Ramos (cell line): ENCODE data around the gene FBN2.

Source experiments
- in situ Hi-C: fragments of 300-500 bp; cut with MboI; formaldehyde crosslinking; loops from one replicate; pipeline ENCODE4 v1.14.3; 2022; ENCODE audit warnings: low sequenced_read_pairs; ENCODE audit not compliant: unreplicated experiment

FBN2 gene

DNA sequence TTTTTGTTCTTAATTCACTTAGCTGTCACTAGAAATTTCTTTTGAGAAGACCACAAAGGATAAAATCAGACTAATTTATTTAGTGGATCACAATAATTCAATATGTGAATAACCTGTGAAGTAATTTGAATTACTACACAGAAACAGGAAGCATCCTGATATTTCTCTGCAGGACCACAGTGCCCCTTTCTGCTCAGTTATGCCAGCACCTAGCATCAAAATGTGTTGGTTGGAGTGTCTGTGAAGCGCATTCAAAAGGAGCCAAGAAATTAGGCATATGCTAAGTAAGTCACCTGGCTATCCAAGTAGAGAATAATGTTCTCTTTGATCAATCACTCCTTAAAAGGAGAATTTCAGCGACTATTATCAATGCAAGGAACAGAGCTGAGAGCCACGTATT lies 267.0 kb downstream of the FBN2 start:
- in situ Hi-C loops = no loop called here

DNA sequence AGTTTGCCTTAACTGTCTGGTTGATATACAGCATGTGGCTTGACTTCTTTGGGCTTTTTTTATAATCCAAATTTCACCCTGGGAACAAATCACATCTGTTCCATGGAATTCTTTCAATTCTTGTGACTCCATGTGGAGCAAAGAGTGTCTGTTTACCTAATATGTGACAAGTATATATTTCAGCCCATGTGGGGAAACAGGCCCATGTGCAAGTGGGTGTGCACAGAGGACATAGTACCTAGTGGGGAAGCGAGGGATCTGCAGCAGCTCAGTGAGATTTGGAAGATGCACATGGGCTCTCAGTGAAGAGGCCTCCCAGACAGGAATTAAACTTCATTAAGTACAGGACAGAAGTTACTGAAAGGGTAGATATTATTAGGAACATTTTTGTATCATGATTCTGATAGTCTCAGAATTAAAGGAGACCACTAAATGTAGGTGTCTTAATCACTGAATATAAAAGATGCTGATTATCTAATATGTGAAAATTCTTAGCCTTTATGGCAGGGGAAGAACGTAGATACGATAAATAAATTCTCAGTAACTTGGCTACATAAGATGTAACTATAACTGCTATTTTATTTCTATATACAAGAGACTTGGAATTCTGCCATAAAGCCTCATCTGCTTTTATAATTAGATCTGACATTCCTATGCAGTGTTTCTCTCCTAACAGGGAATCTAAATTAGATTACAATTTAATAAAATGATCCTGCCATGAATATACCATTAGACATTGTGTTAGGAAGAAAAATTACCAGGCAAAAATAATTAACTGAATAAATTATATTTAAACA lies 273.3 kb downstream of the FBN2 start:
- in situ Hi-C loops = no loop called here

DNA sequence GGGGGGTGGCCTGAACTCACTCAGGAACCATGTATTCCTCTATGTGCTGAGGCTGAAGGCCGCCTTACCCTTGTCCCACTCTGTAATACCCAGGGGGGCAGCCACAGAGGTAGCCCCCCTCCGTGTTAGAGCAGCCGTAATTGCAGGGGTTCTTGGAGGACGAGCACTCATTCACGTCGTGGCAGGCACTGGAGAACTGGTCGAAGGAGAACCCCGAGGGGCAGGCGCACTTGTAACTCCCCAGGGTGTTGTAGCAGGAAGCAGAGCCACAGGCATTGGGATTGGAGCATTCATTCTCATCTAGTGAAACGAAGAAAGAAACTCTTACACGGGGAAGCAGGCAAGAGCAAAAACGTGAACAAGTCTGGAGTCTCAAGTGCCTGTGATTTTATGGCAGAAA lies 274.7 kb downstream of the FBN2 start:
- in situ Hi-C loops = no loop called here

DNA sequence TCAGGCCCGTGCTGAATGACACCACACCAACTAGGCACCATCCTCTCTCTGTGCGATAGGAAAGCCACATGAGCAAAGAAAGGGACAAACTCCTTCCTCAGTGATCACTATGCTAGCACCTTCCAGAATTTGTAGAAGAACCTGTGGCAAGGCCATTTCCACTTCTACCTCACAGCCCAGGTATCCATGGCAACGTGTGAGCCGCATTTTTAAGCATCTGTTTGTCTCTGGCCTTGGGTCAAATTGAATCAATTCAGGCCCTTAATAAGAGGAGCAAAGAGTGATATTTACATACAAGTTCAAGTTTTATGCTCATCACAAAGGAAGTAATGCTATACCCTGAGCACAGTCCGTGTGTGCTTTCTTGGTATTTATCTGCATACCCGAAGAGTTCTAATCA lies 275.1 kb downstream of the FBN2 start:
- in situ Hi-C loops = no loop called here

DNA sequence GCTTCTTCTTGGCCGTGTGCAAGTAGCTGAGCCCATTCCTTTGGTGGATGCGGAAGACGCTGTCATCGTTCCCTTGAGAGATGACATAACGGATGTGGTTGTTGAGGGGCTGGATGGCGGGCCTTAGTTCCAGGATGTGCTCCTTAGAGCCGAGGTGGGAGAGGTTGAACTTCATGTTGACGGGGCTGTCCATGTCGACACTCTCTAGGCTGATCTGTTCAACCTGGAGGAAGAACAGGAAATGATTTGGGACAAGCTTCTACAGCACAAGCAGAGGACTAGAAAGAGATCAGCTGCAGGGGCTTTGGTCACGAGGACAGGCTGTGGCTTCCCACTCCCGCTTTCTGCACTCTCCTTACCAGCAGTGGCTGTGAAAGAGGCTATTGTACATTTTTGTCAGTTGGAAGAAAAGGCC lies 278.4 kb downstream of the FBN2 start:
- in situ Hi-C loops = no loop called here

DNA sequence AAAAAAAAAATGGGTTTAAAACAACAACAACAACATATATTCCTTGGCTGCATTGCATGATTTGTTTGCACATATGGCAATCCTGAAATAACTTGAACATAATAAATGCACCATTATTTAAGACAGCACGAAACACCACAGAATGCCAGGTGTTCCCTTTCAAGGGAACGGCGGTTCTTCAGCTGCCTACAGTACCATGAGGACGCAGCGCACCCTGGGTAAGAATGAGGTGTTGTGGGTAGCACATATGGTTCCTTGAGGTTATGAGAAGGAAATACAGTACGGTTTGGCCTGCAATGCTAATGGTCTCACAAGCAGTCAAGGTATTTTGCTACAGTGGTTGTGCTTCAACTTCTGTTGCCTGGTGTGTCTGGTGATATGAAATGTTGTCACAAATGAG lies 279.7 kb downstream of the FBN2 start:
- in situ Hi-C loops = no loop called here

DNA sequence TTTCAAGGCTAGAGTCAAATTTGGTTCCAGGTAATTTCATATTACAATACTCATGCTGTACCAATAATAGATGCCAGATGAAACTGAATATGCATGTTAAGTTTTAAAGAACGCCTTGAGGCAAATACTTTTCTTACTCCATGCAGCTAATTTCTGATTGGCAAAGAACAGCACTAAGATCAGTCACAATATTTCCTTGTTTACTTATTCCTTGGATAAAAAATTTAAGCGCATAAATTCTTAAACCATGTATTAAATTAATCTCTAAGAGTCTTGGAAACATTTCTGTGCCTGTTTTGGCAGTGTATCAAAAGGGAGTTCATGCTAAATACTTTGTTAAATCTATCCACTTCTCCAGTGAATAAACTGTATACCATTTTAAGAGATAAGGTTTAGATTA lies 281.0 kb downstream of the FBN2 start:
- in situ Hi-C loops = no loop called here

DNA sequence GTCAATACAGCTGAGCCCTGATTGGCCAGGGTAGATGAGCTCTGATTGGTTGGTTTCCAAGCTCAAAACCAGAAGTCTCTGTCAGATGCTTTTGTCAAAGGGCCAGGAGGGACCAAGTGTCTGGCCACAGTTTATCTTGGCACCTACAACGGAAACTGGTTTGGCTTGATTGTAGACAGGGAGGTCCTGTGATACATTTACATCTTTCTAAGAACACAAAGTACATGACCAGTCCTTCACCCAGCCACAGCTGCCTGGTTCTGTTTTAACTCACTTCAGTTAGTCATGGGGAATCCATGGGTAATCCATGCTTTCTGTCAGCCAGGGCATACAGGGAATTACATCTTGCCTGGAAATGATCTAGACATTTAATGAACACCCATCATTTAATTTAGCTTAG lies 283.3 kb downstream of the FBN2 start:
- in situ Hi-C loops = no loop called here

DNA sequence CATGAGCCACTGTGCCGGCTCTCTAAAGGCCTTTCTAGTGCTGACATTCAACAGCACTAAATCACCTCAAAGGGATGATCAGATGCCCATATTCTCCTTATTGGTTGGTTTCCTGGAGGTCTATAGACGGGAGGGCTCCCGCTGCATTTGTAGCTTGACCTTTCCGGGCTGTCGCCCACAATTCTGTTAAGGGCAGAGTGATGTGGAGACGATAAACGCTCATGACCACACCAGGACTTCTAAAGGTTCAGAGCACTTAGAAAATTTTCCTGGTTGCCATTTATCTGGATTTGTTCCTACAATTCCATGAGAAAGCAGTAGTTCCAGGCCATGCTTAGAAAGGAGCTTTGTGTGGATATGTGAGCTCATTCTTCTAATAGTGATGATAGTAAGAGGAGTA lies 284.2 kb downstream of the FBN2 start:
- in situ Hi-C loops = no loop called here

DNA sequence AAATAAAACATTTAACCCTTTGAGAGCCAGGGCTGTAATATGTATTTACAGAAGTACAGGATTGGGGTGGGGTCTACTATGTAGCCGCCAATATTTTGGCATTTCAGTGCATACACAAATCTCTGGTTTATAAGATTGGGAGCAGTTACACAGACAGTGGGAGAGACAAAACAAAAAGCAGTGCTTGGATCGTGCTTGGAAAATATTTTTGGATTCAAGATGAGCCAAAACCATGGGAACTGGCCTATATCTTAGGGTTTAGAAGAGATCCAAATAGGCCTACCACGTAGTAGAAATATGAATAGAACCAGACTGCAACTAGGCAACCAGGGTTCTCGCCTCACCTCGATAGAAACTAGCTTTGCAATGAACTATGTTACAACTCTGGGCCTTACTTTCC lies 284.9 kb downstream of the FBN2 start:
- in situ Hi-C loops = no loop called here

DNA sequence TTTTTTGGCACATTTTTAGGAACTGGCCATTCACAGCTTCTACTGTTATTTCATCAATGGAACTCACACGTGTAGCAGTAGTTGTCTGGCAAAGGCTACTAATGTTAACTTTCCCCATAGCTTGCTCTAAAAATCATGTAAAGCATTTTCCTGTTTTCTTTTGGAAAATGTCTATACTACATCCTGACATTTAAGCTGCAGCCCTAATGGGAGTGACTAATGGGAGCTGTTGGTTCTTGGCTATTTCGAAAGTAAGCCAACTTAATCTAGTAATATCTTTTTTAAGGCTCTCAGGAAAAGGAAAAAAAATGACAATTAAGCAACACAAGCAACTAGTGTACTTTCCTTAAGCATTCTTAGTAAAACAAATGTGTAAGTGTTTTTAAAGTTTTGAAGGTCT lies 285.3 kb downstream of the FBN2 start:
- in situ Hi-C loops = no loop called here

DNA sequence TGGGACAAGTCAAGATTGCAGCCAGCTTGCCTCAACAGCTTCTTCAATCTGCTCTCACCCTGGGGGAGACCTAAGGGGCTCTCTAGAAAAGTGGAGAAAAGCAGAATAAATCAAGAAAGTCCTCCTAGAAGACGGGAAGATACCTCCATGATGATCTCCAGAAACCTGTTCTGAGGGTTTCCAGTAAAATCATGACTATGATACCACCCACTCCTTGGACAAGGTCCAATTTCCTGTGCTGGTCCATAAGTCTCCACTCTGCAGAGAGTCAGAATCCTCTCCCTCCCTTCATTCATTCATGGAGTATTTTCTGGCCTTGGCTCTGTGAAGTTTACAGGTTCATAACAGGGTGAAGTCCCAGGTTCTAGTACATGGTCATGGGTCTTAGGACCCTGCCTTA lies 285.8 kb downstream of the FBN2 start:
- in situ Hi-C loops = no loop called here

DNA sequence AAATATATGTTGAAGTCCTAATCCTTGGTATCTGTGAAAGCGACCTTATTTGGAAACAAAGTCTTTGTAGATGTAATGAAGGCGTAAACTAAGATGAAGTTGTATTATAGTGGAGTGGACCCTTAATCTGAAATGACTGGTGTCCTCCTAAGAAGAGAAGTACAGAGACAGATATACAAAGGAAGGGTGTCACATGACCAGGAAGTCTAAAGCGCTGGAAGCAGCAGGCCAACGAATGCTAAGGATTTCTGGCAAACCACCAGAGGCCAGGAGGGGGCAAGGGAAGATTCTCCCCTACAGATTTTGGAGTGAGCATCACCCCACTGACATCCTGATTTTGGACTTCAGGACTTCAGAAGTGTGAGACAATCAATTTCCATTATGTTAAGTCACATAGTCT lies 292.1 kb downstream of the FBN2 start:
- in situ Hi-C loops = no loop called here

DNA sequence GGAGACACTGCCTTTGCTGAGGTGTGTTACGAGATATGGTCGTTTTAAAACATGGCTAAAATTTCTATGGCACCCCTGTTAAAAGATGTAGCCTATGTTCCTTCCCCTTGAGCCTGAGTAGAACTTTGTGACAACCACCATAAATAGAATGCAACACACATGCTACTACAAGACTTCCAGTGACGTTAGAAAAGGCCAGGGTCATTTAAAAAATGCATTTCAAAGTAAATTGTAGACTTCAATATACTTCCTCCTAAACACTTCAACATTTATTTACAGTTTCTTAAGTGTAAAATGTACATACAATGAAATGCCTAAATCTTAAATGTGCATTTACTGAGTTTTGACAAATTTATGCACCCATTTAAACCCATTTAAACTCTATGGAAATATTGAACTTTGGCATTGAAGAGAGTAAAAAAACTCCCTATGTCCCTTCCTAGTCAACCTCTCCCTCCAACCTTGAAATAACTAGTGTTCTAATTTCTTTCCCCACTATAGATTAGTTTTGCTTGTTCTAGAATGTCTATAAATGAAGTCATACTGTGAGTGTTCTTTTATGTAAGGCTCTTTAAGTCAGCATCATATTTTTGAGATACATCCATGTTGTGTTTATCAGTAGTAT lies 294.0 kb downstream of the FBN2 start:
- in situ Hi-C loops = no loop called here

DNA sequence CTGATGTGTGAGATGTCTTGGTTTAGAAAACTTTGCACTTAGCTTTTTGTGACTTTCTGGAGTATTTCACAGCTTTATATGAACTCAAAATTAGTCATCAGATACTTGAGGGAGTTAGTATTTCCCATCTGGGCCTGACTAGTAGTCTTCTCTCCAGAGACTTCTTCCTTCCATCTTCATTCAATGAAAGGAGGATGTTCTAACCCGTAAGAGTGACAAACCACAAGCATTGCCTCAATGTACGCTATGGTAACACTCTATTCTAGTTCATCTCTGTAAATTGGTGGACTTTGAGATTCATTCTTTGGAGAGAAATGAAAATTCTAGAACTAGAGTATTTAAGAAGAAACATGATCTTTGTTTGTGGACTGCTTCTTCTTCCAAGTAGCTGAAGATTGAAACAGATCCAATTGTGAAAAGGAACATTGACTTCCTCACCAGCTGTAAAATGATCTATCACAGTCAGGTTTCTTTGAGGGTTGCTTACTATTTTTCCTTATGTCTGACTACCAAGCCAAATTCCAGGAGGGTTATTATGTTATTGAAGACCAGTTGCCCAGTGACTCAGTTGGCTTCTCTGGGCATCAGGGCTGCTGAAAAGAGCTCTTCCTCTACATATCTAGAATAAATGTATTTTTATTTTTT lies 296.9 kb downstream of the FBN2 start:
- in situ Hi-C loops = no loop called here

DNA sequence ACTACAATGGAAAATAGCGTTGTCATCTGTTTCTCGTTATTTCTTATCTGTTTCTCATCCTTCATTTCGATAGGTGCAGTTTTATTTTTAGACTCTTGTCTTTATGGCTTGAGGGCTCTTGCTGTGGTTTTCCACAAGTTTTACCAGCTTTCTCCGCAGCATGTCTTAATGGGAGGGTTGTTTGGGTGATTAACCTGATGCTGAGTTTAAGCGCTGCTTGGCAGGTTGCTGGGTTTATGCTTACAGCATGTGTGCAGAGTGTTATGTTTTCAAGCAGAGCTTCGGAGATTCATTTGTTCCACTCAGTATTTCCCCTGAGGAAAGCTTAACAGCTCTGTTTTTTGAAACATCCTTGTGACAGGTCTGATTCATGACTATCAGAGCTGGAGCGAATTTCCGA lies 300.5 kb downstream of the FBN2 start:
- in situ Hi-C loops = no loop called here

DNA sequence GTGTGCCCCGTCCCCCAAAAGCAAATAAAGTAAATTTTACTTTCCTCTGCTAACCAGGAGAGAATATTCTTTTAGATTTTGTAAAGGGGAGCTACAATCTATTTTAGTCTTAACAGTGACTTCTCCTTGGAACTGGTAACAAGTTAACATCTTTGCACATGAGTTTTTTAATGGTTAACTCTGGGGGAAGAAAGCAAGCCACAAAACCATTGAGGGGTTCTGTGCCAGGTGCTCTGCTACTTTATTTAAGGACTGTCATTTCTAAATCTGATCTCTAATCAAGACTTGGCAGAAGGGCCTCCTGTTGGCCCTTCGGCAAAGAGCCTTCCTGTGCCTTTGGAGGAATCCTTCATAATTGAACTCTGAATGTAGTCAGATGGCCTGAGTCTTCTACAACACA lies 301.0 kb downstream of the FBN2 start:
- in situ Hi-C loops = no loop called here

DNA sequence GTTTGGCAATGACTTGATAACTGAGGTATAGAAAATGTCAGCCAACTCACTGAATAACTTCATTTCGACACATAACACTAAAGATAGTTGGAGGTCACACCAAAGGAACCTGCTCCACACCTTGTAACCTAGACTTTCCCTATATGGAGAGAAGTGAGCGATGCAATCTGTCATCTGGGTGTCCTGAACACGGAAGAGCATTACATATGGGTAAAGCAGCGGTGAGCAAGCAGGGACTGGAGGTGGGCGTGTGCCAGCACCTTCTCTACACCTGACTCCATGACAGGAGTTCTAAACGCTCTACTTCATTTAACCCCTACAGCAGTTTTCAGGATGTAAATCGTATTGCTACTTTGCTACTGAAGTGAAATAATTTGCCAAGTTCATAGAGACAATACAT lies 301.7 kb downstream of the FBN2 start:
- in situ Hi-C loops = no loop called here

DNA sequence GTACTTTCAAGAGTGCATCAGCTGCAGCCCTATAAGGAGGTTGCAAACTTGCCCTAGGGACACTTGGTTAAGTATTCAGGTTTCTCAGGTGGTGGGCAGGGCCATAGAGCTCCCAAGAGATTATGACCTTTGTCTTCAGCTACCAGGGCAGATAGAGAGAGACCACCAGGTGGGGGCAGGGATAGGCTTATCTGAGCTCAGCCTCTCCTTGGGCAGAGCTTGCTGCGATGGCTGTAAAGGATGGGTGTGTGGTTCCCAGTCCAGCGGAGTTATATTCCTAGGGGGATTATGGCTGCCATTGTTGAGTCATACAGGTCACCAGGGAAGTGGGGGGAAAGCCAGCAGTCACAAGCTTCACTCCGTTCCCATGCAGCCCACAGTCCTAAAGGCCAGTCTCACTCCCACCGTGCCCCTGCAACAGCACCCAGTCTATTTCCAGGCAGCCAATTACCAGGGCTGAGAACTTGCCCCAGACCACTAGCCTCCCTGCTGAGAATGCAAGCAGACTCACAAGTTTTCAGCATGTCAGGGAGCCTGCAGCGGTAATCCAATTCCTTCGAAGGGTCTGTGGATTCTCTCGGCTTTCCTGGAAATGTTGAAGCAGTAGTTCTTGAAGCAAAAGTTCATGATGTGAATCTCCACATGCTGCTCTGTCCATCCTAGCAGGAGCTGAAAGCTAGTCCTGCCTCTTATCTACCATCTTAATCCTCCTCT lies 303.0 kb downstream of the FBN2 start:
- in situ Hi-C loops = no loop called here

DNA sequence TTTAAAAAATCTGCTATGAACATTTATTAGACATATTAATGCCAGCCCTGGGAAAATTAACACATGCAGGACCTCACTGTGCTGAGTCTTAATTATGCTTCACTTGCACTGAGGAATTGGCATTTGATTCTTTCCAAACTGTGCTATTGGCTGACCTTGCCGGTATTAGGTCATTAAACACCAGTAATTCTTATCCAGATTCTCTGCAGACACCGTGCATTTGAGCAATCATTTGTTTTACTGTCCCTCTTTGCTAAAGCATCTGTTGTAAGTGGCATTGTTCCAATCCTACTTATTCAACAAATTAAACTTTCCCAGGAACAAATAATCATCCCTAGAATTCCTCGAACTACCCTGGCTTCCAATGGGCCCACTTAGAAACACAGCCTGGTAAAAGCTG lies 309.5 kb downstream of the FBN2 start:
- in situ Hi-C loops = no loop called here

DNA sequence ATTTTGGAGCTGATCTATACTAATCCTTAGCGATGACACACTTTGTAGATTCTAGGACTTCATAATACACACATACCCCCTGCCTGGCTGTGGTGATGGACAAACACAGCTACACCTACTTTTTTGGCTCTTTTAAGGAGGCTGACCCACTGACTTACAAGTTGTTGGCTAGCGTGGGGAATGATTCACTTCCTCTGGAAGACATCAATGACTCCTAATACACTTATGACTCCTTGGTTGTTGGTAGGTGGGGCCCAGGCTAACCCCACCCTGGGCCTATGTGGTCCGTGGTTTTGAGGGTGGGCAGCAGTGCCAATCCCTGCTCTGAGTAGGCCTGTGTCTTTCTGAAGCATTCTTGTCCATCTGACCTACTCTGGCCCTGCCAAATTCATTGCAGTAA lies 310.0 kb downstream of the FBN2 start:
- in situ Hi-C loops = no loop called here
